ENCODE measurements around the gene CAMTA1. TPM values are rescaled to one million over a fixed set of nuclear protein-coding genes. Genes with fewer than 3 reads are reported as not detected.

CAMTA1 gene
- polyA plus RNA-seq, 1 experiment = 23.1 TPM

- CTCF ChIA-PET = no interaction called here
- POLR2A ChIA-PET = no interaction called here
- no peak overlapping the region for H3K4me3 ChIP-seq (ENCODE audit: low read depth, low read length)
- peaks cover 3% of the 10 kb centered on the region for H3K27me3 ChIP-seq (ENCODE audit: control insufficient read depth, insufficient read depth, low read length)
- DNase-seq (ENCODE audit: low read depth) = no peak
- H3K36me3 ChIP-seq (ENCODE audit: control insufficient read depth, insufficient read depth, low read length) = no peaks in the 10 kb centered on the region
- no peak for TF ChIP-seq CTCF (IDR thresholded peaks at IDR 0.05; ENCODE audit: insufficient read depth, low read depth, low read length)
Measured at GRCh38 chr1:6747674-6748073, 37.6 kb upstream of the CAMTA1 start.

- no peak for TF ChIP-seq CTCF (IDR thresholded peaks at IDR 0.05; ENCODE audit: insufficient read depth, low read depth, low read length)
- ChIA-PET POLR2A (interaction anchor here (0.6 kb wide), 1 partner anchor 47 kb away, joined by 10 read pairs; no protein-coding TSS in a partner anchor), CTCF (interaction anchor here (0.7 to 1.1 kb wide), 3 partner anchors 28 to 1866 kb away, joined by 3 to 4 read pairs (median 4); no protein-coding TSS in a partner anchor)
Measured at GRCh38 chr1:6750490-6750889, 34.8 kb upstream of the CAMTA1 start.

GRCh38 chr1:6753320-6754140 lies 31.7 kb upstream of the CAMTA1 start:
- CTCF ChIA-PET = no interaction called here
- POLR2A ChIA-PET = interaction anchor here (0.7 kb wide), 1 partner anchor 15 kb away, joined by 4 read pairs; no protein-coding TSS in a partner anchor
- H3K27me3 ChIP-seq (ENCODE audit: control insufficient read depth, insufficient read depth, low read length) = peaks cover 3% of the 10 kb centered on the region
- H3K36me3 ChIP-seq (ENCODE audit: control insufficient read depth, insufficient read depth, low read length) = no peaks in the 10 kb centered on the region
- no peak for TF ChIP-seq CTCF (IDR thresholded peaks at IDR 0.05; ENCODE audit: insufficient read depth, low read depth, low read length)
- no peak for DNase-seq (ENCODE audit: low read depth)
- no peak overlapping the region for H3K4me3 ChIP-seq (ENCODE audit: low read depth, low read length)

More at GRCh38 chr1:6750490-6750889, 34.8 kb upstream of the CAMTA1 start:
- Histone ChIP-seq H3K4me3 (ENCODE audit: low read depth, low read length) (no peak overlapping the region), H3K27me3 (ENCODE audit: control insufficient read depth, insufficient read depth, low read length) (peaks cover 3% of the 10 kb centered on the region), H3K36me3 (ENCODE audit: control insufficient read depth, insufficient read depth, low read length) (no peaks in the 10 kb centered on the region)
- no peak for DNase-seq (ENCODE audit: low read depth)

- no peak for TF ChIP-seq CTCF (IDR thresholded peaks at IDR 0.05; ENCODE audit: insufficient read depth, low read depth, low read length)
- CTCF ChIA-PET = interaction anchor here (0.5 to 1.9 kb wide), 3 partner anchors 14 to 484 kb away, joined by 3 to 4 read pairs (median 3); no protein-coding TSS in a partner anchor
- DNase-seq (ENCODE audit: low read depth) = no peak
- Histone ChIP-seq H3K4me3 (ENCODE audit: low read depth, low read length) (no peak overlapping the region), H3K36me3 (ENCODE audit: control insufficient read depth, insufficient read depth, low read length) (no peaks in the 10 kb centered on the region), H3K27me3 (ENCODE audit: control insufficient read depth, insufficient read depth, low read length) (peaks cover 2% of the 10 kb centered on the region; the same call in 1 of the 2 replicates)
- POLR2A ChIA-PET = no interaction called here
Measured at GRCh38 chr1:6756457-6756856, 28.8 kb upstream of the CAMTA1 start.

GRCh38 chr1:6757719-6758435 lies 27.4 kb upstream of the CAMTA1 start:
- ChIA-PET POLR2A (no interaction called here), CTCF (interaction anchor here (1.9 kb wide), 1 partner anchor 13 kb away, joined by 4 read pairs; no protein-coding TSS in a partner anchor)
- no peak for DNase-seq (ENCODE audit: low read depth)
- H3K4me3 ChIP-seq (ENCODE audit: low read depth, low read length) = no peak overlapping the region
- TF ChIP-seq CTCF (IDR thresholded peaks at IDR 0.05; ENCODE audit: insufficient read depth, low read depth, low read length) = no peak
- no peaks in the 10 kb centered on the region; the same call in 1 of the 2 replicates for H3K27me3 ChIP-seq (ENCODE audit: control insufficient read depth, insufficient read depth, low read length)
- H3K36me3 ChIP-seq (ENCODE audit: control insufficient read depth, insufficient read depth, low read length) = no peaks in the 10 kb centered on the region
